HCT116 (cell line): Measurements from ENCODE around the gene PSMB7. TPM values are rescaled to one million over a fixed set of nuclear protein-coding genes. Genes with fewer than 3 reads are reported as not detected.

Experiments
- ATAC-seq: fragments of 200-7000 bp; cut with Tn5 transposase; 2 replicates; pipeline ENCODE4 v1.9.1; 2020; ENCODE audit warnings: mild to moderate bottlenecking, moderate library complexity
- BruUV-seq: library from RNA; stranded (reverse); fragments of 400-500 nt; replicated peaks from 2 replicates; lab custom pipeline; 2021; lab: Mats Ljungman, UMichigan
- CTCF ChIA-PET: fragments of 300-600 bp; sonication (Branson Sonifier 250); formaldehyde crosslinking; loops from one replicate; lab custom pipeline; 2021; ENCODE audit warnings: antibody characterized with exemption; lab: Charles Lee
- POLR2A ChIA-PET: fragments of 300-600, 350-600 bp; sonication (Branson Sonifier 250); formaldehyde crosslinking; loops from one replicate; lab custom pipeline; 2021; ENCODE audit warnings: antibody characterized with exemption; lab: Charles Lee
- RAD21 ChIA-PET, 2 experiments: fragments of 300-600 bp; sonication (Branson Sonifier 250); formaldehyde crosslinking; loops; one replicate each; lab custom pipeline; 2023; ENCODE audit warnings: low total read pairs in 2 of 2; ENCODE audit not compliant: uncharacterized antibody in 2 of 2, unreplicated experiment in 2 of 2, low non-redundant PET in 1 of 2; lab: Charles Lee
- DNase-seq: peaks from one replicate; pipeline ENCODE4 v3.0.0-alpha.2; 2010; ENCODE audit warnings: low read depth, low spot score
- H2AFZ ChIP-seq: fragments of 200-600 bp; shearing (Covaris generic), sonication (generic); 2 replicates; pipeline ENCODE4 v1.6.1; 2017; ENCODE audit warnings: low read depth, mixed run types, mixed read lengths, antibody characterized with exemption, low read length; ENCODE audit not compliant: poor library complexity, severe bottlenecking
- H3K27ac ChIP-seq: 2 replicates; pipeline ENCODE4 v1.5.1; 2012; ENCODE audit warnings: low read depth, low read length
- H3K27me3 ChIP-seq: fragments of 200-600 bp; sonication (generic); 2 replicates; pipeline ENCODE4 v1.6.1; 2016; ENCODE audit warnings: mixed run types, low read length, mixed read lengths; ENCODE audit not compliant: insufficient read depth
- H3K36me3 ChIP-seq, 2 experiments: fragments of 200-500 bp in 1 of 2; fragments of 200-600 bp in 1 of 2; sonication (Bioruptor generic) in 1 of 2; sonication (generic) in 1 of 2; 2 replicates each; pipeline versions ENCODE4 v1.5.1 to v1.6.1; 2014 to 2016; ENCODE audit warnings: low read length in 2 of 2, inconsistent platforms in 1 of 2, mixed read lengths in 1 of 2, mixed run types in 1 of 2; ENCODE audit not compliant: insufficient read depth in 2 of 2, control insufficient read depth in 1 of 2
- H3K4me1 ChIP-seq, 2 experiments: fragments of 200-600 bp in 1 of 2; sonication (generic) in 1 of 2; 2 replicates each; pipeline versions ENCODE4 v1.5.1 to v1.6.1; 2012 to 2017; ENCODE audit warnings: low read length in 2 of 2, inconsistent platforms in 1 of 2, mild to moderate bottlenecking in 1 of 2, mixed read lengths in 1 of 2, mixed run types in 1 of 2, moderate library complexity in 1 of 2; ENCODE audit not compliant: insufficient read depth in 2 of 2, control insufficient read depth in 1 of 2
- H3K4me2 ChIP-seq: fragments of 200-600 bp; sonication (generic); 2 replicates; pipeline ENCODE4 v1.6.1; 2017; ENCODE audit warnings: mixed run types, low read length, mixed read lengths
- H3K4me3 ChIP-seq, 2 experiments: fragments of 200-600 bp in 1 of 2; sonication (generic) in 1 of 2; replicated peaks in 1 of 2; 2 replicates each; pipeline ENCODE4 v1.5.1; 2011 to 2016; ENCODE audit warnings: low read length in 2 of 2, control low read depth in 1 of 2, low read depth in 1 of 2, mild to moderate bottlenecking in 1 of 2, mixed read lengths in 1 of 2, mixed run types in 1 of 2
- H3K79me2 ChIP-seq: fragments of 200-600 bp; sonication (generic); 2 replicates; pipeline ENCODE4 v1.6.1; 2017; ENCODE audit warnings: mild to moderate bottlenecking, mixed run types, low read length, moderate library complexity, mixed read lengths; ENCODE audit not compliant: insufficient read depth
- H3K9ac ChIP-seq: fragments of 200-600 bp; sonication (generic); 2 replicates; pipeline ENCODE4 v1.6.1; 2016; ENCODE audit warnings: low read length, mixed read lengths
- H3K9me2 ChIP-seq: fragments of 200-600 bp; sonication (generic), shearing (Covaris generic); 2 replicates; pipeline ENCODE4 v1.6.1; 2017; ENCODE audit warnings: mixed run types, mild to moderate bottlenecking, moderate library complexity; ENCODE audit not compliant: insufficient read depth
- H3K9me3 ChIP-seq, 2 experiments: fragments of 200-500 bp in 1 of 2; fragments of 200-600 bp in 1 of 2; sonication (Bioruptor generic) in 1 of 2; sonication (generic) in 1 of 2; 2 replicates each; pipeline ENCODE4 v1.6.1; 2014 to 2017; ENCODE audit warnings: low read length in 2 of 2, mixed read lengths in 2 of 2, inconsistent platforms in 1 of 2, low read depth in 1 of 2, mild to moderate bottlenecking in 1 of 2, mixed run types in 1 of 2, moderate library complexity in 1 of 2; ENCODE audit not compliant: control insufficient read depth in 1 of 2, insufficient read depth in 1 of 2
- H4K20me1 ChIP-seq: fragments of 200-600 bp; sonication (generic), shearing (Covaris generic); 2 replicates; pipeline ENCODE4 v1.6.1; 2017; ENCODE audit warnings: mixed run types, mild to moderate bottlenecking, moderate library complexity; ENCODE audit not compliant: insufficient read depth
- POLR2AphosphoS5 ChIP-seq: IDR thresholded peaks from 2 replicates; pipeline ENCODE4 v1.6.1; 2011; ENCODE audit warnings: mild to moderate bottlenecking, low read depth, low read length, moderate library complexity
- TCF7L2 ChIP-seq: IDR thresholded peaks from 2 replicates; pipeline ENCODE4 v1.7.0; 2011; ENCODE audit warnings: borderline replicate concordance, inconsistent platforms; ENCODE audit not compliant: insufficient read depth, insufficient read length; ENCODE audit errors: extremely low read depth
- YY1 ChIP-seq: IDR thresholded peaks from 2 replicates; pipeline ENCODE4 v1.6.1; 2011; ENCODE audit warnings: low read length, low read depth, moderate library complexity, mild to moderate bottlenecking; ENCODE audit not compliant: insufficient replicate concordance; ENCODE audit errors: extremely low read depth
- ZFX ChIP-seq: fragments of 450-650 bp; IDR thresholded peaks from 2 replicates; pipeline ENCODE4 v1.6.1; 2017
- intact Hi-C: fragments of 100-400 bp; cut with micrococcal nuclease; formaldehyde crosslinking; loops from 2 replicates; pipeline ENCODE4 v1.10.0; 2022
- total RNA-seq: library from RNA; stranded (reverse); gene quantifications from one replicate; pipeline ENCODE4 v1.2.1, GENCODE V29; 2021; ENCODE audit not compliant: unreplicated experiment
- TF ChIP-seq, protein P1 (sequence below): IDR thresholded peaks from 2 replicates; pipeline ENCODE4 v1.6.1; 2012

PSMB7 gene
- total RNA-seq, 1 experiment from 2014 or later = 222 TPM

DNA sequence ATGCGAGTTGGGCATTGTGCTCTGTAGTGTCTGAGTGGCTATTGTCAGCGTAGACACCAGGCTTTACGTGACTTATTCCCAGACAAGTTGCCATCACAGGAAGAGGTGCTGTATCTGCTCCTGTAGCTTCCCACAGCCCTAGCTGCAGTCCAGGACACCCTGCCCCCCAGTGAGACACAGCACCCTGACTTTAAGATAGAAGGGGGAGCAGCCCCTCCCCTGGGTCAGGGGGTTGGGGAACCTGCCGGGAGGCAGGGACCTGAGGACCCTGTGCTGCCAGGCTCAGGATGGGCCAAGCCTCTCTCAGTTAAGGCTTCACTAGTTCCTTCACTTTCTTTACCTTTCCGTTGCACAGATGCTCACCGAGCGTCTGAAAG lies 82.1 kb downstream of the PSMB7 start:
- POLR2A ChIA-PET = no interaction called here
- CTCF ChIA-PET = no interaction called here
- no peak overlapping the region for H3K27ac ChIP-seq

DNA sequence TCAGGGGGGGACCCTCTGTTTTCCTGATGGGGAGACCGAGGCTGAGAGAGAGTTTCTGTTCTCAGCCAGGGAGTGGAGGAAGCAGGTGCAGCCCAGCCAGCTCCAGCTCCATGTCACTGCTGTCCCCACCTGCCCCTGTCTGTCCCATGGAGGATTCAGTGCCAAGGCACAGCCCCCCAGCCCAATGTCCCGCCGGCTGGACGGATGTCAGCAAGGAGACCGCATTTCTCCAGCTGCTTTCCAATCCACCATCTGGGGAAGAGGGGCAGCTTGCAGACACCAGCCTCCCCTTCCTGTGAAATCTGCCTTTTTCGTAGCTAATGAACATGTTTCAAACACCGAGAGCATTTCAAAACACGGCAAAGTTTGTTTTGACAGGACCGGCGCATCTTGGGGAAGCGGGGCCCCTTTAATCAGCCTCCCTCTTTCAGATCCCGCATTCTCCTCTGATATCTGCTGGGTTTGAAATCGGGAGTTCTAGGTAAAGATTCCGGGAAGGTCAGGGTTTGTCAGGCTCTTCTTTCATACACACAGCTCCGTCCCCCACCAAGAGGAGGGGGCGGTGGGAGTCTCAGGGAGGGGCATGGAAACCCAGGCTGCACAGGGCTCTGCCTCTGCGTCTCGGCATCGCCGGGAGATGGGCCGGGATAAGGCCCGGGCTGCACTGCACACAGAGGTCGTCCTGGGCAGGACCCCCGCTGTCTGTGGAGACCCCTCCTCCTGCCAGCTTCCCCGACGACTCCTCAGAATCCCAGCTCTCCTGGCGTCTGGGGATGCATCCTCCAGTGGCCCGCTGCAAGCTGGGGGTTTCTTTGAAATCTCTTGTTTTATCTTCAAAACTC lies 82.7 kb downstream of the PSMB7 start:
- CTCF ChIA-PET = no interaction called here
- no peak for ATAC-seq
- no TSS peak for BruUV-seq

More for the DNA sequence above, 82.1 kb downstream of the PSMB7 start:
- no peaks in the 10 kb centered on the region for H4K20me1 ChIP-seq
- H3K4me1 ChIP-seq = no peaks in the 10 kb centered on the region
- no peak for ATAC-seq
- no peaks in the 10 kb centered on the region for H3K9me3 ChIP-seq
- no peaks in the 10 kb centered on the region for H3K79me2 ChIP-seq
- H2AFZ ChIP-seq = no peak overlapping the region
- BruUV-seq = no TSS peak
- RAD21 ChIA-PET = no interaction called here
- intact Hi-C loops = no loop called here
- H3K27me3 ChIP-seq = no peaks in the 10 kb centered on the region
- H3K4me2 ChIP-seq = no peak overlapping the region
- TF ChIP-seq POLR2AphosphoS5 = no peak
- no peak for TF ChIP-seq YY1
- TF ChIP-seq, protein P1, sequence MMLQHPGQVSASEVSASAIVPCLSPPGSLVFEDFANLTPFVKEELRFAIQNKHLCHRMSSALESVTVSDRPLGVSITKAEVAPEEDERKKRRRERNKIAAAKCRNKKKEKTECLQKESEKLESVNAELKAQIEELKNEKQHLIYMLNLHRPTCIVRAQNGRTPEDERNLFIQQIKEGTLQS = no peak
- no peaks in the 10 kb centered on the region for H3K9me2 ChIP-seq
- no peak overlapping the region for H3K4me3 ChIP-seq
- H3K36me3 ChIP-seq = peaks cover 2 to 11% of the 10 kb centered on the region in 2 experiments; a peak in 2 of 4 replicates
- DNase-seq = no peak
- H3K9ac ChIP-seq = no peak overlapping the region

More for the DNA sequence above, 82.7 kb downstream of the PSMB7 start:
- no peaks in the 10 kb centered on the region for H3K9me2 ChIP-seq
- no peak overlapping the region for H2AFZ ChIP-seq
- H3K4me2 ChIP-seq = no peak overlapping the region
- DNase-seq = no peak
- no peak overlapping the region for H3K4me3 ChIP-seq
- H3K9ac ChIP-seq = no peak overlapping the region
- RAD21 ChIA-PET = no interaction called here
- H3K9me3 ChIP-seq = no peaks in the 10 kb centered on the region
- H3K4me1 ChIP-seq = no peaks in the 10 kb centered on the region
- peaks cover 2 to 10% of the 10 kb centered on the region in 2 experiments; a peak in 2 of 4 replicates for H3K36me3 ChIP-seq
- TF ChIP-seq POLR2AphosphoS5 (no peak), ZFX (no peak), TCF7L2 (no peak)
- no peak overlapping the region for H3K27ac ChIP-seq
- no peaks in the 10 kb centered on the region for H4K20me1 ChIP-seq
- POLR2A ChIA-PET = no interaction called here
- intact Hi-C loops = no loop called here
- no peaks in the 10 kb centered on the region for H3K79me2 ChIP-seq
- H3K27me3 ChIP-seq = no peaks in the 10 kb centered on the region
